IPS-18c (cell line): ENCODE measurements around the gene NRXN3.

ENCODE experiments used
- H3K4me3 ChIP-seq: 2 replicates; pipeline ENCODE4 v1.7.0; 2013; ENCODE audit warnings: low read depth, mild to moderate bottlenecking, low read length, moderate library complexity; ENCODE audit not compliant: insufficient read depth
- H3K9me3 ChIP-seq: one replicate; pipeline ENCODE4 v1.6.1; 2013; ENCODE audit warnings: mild to moderate bottlenecking, low read length, moderate library complexity; ENCODE audit not compliant: control insufficient read depth, insufficient read depth

NRXN3 gene

DNA sequence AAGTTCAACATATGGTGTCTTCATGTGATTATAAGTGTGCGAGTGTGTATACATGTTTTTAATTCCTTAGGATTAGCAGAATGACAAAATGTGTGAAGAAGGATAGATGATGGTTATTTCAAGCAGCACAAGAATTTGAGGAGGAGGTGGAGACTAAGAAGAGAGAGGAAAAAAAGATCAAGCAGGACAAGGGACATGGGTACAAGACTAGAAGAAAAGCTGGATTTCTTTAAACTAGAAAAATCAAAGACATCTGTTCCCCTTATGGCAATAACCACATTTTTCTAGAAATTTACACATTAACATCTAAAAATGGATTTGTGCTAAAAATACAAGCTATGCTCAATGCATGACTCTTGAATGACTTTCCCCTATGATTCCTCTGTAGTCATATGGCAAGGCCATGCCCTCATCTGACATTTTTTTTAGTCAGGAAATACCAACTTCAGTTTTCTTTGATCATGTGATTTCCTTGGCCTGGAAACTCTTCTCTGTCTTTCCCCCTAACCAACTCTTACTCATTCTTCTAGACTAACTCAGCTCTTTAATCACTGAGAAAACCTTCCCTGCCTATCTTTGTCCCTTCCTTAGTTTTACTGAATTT lies 435.8 kb downstream of the NRXN3 start:
- H3K4me3 ChIP-seq: no peak overlapping the region

DNA sequence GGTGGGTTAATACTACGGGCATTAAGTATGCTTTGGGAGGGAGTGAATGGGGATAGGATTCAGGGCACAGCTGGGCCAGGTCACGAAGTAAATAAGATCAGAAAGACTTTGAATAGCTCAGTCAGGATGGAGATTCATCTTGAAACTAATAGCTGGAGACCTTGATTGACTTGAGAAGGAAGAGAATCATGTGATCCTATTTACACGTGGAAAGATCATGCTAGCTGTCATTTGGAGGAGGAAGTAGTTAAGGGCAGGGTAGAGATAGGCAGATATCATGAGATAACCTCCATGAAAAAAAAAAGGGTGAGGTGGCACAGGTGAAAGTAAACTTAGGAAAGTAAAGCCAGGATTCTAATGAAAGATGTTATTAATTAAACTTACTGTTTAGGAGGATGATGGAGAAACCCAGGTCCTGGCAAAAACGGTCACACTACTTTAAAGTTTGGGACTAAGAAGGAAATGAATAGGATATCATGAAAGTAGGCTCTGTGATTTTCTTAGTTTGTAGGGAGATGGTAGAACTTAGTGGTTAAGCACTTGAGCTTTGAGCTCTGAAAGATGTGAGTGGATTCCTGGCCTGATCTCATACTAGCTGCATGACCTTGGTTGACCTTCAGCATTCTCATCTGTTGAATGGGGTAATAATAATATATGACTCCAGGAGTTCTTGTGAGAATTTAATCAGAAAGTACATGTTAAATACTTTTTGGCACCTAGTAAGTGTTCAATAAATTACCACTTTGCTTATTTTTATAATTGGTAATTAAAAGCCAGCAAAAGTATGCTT lies 439.0 kb downstream of the NRXN3 start:
- no peak overlapping the region for H3K4me3 ChIP-seq
- no peaks in the 10 kb centered on the region for H3K9me3 ChIP-seq

More for the DNA sequence above, 435.8 kb downstream of the NRXN3 start:
- H3K9me3 ChIP-seq: no peaks in the 10 kb centered on the region

DNA sequence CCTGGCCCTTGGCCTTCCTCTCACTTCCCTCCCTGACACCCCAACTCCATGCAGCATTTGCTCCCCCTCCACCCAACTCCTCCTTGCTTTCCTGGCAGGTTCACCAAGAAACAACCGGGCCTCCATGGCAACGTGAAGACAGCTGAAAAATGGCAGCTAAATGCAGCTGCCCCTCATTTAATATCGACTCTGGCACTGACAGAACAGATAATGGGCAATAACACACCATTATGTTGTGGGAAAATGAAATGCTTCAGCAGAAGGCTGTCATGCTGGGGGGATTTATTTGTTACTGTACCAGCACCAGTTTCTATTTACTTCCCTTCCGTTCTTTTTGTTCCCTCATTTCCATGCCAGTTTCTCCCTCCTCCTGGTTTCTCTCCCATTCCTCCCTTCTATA lies 440.8 kb downstream of the NRXN3 start:
- Histone ChIP-seq H3K9me3 (no peaks in the 10 kb centered on the region), H3K4me3 (no peak overlapping the region)

DNA sequence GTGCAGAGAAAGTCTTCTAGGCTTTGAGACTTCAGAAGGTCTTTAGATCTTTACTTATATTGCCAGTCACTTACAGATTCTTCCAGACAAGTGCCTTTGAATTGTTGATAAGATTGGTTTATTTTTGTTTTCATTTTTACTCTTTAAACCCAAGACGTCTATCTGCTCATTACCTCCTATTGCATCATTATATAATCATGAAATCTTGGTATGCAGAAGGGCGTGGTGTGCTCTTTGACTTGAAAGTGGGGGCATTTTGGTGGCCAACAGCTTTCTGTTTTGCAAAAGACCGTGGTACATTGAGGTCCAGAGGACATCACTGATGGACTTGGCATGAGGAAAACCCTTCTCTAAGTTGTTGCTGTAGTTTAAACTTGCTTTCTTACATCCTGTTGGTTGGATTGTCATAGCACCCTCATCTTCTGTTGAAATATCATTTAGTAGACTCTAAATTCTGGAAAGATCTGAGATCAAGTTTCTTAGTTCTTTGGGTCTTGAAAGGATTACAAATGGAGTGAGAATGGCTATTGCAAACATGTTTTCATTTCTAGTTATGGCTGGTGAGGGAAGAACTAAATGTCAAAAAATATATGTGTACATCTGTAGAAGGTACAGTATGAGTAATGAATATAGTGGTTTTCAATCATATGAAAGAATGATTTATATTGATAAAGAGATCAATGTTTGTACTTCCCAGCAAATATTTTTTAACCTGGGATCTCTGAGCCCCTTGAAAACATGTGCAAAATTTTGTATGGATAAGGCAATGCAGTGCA lies 441.8 kb downstream of the NRXN3 start:
- no peaks in the 10 kb centered on the region for H3K9me3 ChIP-seq

DNA sequence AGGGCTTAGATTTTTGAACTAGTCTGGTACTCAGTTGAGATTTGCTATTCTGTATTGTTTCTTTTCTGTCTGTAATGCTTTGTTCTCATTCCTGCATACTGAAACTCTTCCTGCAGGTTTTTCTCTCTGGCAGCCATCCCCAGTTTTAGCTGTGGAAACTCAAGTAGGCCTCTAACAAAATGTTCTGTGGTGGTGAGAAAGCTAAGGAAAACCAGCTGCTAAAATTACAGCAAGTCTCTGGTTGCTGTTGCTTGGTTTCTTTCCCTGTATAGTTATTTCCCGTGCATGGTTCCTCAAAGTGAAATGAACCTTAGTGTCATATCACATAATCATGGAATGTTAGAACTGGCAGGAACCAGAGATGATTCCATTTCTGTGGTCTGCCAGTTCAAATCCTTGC lies 442.5 kb downstream of the NRXN3 start:
- no peaks in the 10 kb centered on the region for H3K9me3 ChIP-seq

More for the DNA sequence above, 441.8 kb downstream of the NRXN3 start:
- H3K4me3 ChIP-seq: no peak overlapping the region

DNA sequence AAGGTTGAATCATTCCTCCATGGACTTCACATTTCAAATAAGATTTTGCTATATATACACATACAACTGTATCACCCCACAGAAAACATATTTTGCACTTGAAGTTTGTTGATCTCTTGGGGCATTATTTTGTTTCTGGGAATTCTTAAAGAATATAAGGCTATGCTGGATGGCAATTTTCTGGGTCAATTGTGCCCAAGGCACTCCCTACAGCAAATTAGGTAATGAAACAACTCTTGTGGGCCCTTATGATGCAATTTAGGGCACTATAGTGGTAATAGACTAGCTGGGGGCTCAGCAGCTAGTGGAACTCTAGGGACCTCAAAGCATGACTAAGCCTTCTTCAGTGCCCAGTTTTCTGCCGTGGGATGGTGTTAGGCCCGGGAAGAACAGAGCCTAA lies 444.4 kb downstream of the NRXN3 start:
- no peaks in the 10 kb centered on the region for H3K9me3 ChIP-seq
- no peak overlapping the region for H3K4me3 ChIP-seq

More for the DNA sequence above, 442.5 kb downstream of the NRXN3 start:
- H3K4me3 ChIP-seq: no peak overlapping the region

DNA sequence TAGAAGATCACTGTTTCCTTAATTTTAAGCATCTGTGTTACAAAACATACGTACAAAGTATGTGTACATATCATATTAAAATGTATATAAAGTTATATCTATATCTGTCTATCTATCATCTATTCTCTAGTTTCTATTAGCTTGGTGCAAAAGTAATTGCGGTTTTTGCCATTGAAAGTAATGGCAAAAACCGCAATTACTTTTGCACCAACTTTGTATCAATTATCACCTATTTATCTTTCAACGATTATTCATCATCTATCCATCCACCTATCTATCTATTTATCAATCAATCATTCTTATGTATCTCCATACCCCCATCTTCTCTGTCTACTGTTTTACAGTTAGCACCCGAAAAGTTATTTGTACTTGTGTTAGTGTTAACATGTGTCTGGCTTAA lies 447.6 kb downstream of the NRXN3 start:
- no peak overlapping the region for H3K4me3 ChIP-seq
- no peaks in the 10 kb centered on the region for H3K9me3 ChIP-seq

DNA sequence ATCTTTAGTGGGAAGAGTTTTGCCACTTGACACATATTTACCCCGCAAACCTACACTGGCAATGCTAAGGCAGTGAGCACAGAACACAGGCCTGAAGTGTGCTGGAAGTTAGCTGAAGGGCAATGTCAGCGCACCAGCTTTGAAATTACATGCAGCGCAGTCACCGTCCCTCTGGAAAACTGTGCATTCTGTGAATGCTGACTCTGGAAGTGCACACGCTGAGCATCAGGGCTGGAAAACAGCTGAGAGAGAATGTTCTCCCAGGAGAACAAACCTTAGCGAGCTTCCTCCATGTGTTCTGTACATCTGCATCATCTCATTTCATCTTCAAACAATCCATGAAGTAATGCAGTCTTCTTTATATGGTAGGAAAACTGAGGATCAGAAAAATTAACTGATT lies 448.2 kb downstream of the NRXN3 start:
- Histone ChIP-seq H3K9me3 (no peaks in the 10 kb centered on the region), H3K4me3 (no peak overlapping the region)

DNA sequence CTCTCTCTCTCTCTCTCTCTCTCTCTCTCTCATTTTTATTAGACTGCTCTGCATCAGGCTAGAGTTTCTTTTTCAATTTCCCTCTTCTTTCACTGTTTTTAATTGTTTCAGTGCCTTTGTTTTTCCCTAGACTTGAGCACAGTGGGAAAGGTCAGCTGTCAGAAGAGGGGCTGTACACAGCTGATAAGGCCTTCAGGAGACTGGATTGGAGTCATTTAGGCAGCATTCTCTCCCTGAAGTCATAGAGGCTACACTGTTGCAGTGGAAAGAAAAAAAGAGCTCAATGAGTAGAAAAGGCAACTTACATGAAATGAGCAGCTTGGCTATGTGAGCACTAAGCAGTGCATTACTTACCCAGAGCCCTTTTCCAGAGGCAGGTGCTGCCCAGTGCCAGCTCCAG lies 456.9 kb downstream of the NRXN3 start:
- no peak overlapping the region for H3K4me3 ChIP-seq
- no peaks in the 10 kb centered on the region for H3K9me3 ChIP-seq

DNA sequence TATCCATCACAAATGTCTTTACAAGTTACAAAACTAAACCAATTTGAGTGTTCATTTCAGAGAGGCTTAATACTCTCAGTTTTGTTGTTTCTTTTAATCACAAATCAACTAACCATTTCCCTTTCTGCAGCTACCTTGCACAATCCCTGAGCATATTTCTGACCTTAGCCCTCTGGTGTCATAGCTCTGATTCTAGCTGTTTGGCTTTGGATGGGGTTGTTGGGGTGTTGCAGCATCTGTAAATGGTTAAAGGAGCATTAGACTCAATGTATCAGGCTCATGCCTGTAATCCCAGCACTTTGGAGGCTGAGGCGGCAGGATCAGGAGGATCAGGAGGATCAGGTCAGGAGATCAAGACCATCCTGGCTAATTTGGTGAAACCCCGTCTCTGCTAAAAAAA lies 461.4 kb downstream of the NRXN3 start:
- H3K4me3 ChIP-seq: no peak overlapping the region
- no peaks in the 10 kb centered on the region for H3K9me3 ChIP-seq

DNA sequence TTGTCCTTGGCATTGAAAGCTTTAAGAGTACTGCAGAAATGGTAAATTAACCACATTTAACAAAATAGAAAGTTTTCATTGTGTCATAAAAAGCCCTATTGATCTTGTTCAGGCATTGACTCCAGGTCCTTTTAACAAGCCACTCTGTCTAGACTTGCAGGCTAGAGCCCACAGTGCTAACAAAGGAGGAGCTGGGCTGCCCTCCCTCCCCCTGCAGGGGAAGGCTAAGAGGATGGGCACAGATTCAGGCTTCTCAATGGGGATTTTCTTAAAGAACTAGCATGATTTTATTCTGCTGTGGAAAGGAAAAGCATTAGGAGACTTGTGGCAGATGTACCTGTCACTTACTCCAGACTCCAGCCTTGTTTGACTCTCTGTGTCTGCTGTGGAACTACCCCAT lies 463.6 kb downstream of the NRXN3 start:
- Histone ChIP-seq H3K9me3 (no peaks in the 10 kb centered on the region), H3K4me3 (no peak overlapping the region)

DNA sequence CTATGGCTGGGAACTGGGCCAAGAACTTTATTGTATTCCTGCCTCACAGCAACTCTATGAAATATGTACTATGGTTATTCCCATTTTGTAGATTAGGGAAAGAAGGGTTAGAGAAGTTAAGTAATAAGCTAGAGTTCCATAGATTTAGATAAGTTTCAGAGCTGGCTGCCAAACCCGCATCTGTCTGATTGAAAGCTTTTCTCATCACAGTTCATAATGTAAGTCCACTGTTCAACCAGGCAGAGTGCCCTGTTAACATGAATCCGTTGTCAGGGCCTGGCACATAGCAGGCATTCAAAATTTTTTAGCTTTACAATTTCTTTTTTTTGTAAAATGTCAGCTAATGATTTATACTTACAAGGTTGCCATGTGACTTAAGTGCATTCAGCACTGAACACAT lies 467.3 kb downstream of the NRXN3 start:
- Histone ChIP-seq H3K4me3 (no peak overlapping the region), H3K9me3 (no peaks in the 10 kb centered on the region)

DNA sequence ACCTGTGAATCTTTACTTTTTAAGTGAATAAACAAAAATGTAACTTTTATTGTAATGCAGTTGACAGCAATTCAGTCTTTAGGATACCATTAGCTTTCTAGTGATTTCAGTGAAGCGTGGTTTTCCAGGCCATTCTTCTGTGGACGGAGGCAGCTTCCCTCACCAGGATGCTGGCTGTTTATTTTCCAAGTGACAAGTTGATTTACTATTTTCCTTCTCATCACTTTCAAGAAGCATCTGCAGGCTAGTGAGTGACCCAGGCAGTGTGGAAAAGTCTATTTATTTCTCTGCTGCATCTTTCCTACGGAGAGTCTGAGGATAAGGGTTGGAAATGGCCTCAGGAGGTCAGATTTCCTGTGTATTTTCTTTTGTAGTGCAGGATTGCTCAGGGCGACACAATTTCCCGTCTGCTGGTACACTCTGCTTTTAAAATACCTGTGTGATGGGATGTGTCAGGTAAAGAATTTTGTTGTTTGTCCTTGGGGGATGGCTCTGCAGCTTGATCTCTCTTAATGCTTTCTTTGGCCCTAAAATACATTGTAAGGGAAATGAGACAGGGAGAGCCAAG lies 467.8 kb downstream of the NRXN3 start:
- Histone ChIP-seq H3K4me3 (no peak overlapping the region), H3K9me3 (no peaks in the 10 kb centered on the region)

DNA sequence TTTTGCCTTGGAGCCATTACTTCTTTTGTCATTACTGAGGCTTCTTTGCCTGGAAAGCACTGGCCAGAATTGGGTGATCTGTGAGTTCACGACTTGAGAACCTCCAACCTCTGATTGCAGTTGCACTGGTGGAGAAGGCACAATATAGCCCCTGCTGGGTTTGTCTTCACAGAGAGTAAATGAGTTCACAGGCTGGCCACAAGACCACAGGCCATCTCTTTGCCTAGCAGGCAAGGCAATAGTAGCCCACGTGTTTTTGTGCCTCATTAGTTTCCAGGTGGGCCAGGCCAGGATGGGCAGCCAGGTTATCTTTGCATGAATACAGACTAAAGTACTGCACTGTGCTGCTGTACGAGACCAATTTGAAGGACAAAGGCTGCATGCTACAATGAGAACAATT lies 468.8 kb downstream of the NRXN3 start:
- no peak overlapping the region for H3K4me3 ChIP-seq
- H3K9me3 ChIP-seq: no peaks in the 10 kb centered on the region

DNA sequence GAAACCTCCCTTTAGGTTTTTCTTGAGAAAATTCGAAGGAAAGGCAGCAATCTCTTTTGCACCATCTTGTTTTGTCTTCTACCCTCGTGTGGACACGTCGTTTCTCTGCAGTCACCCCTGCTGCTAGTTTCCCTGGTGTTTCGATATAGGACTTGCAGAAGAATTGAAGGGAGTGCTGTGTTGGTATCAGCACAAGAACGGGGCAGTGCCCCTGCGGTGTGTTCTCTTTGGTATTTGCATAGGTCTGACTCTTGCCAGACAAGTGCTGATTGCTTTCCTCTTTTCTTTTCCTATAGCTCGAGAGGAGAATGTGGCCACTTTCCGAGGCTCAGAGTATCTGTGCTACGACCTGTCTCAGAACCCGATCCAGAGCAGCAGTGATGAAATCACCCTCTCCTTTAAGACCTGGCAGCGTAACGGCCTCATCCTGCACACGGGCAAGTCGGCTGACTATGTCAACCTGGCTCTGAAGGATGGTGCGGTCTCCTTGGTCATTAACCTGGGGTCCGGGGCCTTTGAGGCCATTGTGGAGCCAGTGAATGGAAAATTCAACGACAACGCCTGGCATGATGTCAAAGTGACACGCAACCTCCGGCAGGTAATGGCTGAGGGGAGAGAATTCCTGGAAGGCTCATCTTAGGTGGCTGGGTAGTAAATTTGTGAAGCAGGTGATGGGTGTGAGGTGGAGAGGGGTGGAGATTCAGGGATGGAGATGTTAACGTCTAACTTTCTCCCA lies 474.8 kb downstream of the NRXN3 start:
- no peak overlapping the region for H3K4me3 ChIP-seq

DNA sequence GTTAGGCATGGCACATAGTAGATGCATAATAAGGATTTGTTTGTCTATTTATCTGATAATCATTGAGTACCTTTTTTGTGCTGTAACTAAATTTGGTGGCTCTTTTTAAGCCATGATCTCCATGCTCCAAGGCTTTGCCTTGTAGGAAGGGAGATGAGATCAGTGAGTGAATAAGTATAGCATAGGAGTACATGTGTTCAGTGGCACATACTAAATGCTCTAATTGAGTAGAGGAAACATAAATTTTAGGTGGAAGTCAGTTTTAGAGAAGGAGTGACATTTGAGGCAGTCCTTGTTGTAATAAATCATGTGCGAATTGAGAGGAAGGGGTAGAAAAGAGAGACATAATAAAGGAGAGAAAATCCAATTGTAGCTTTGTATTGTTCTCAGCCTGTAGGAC lies 482.6 kb downstream of the NRXN3 start:
- Histone ChIP-seq H3K9me3 (no peaks in the 10 kb centered on the region), H3K4me3 (no peak overlapping the region)

More for the DNA sequence above, 474.8 kb downstream of the NRXN3 start:
- H3K9me3 ChIP-seq: no peaks in the 10 kb centered on the region

DNA sequence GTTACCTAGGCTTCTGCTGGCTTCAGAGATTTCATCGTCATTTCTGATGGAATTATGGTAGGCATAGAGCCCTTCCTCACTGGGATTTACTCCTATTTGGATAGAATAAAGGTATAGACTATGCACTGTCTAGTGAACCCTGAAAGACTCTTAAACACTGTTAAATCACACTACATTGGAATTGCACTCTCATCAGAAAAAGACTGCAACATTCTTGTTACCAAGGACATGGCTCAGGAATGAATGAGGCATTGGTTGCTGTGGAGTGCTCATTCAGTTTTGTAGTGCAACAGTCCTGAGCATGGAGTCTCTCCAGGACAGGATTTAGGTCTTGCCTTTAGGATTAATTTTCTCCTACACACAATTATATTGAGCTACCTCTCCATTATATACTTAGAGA lies 483.0 kb downstream of the NRXN3 start:
- Histone ChIP-seq H3K9me3 (no peaks in the 10 kb centered on the region), H3K4me3 (no peak overlapping the region)
